Esophagus muscularis mucosa (tissue), 3 donors: ENCODE results near the gene PCSK7.

Source experiments
- CTCF ChIP-seq, 3 experiments: fragments of 200-600 bp in 2 of 3; fragments of 450-650 bp in 1 of 3; sonication (generic) in 2 of 3; IDR thresholded peaks; one replicate each; pipeline ENCODE4 v1.5.1; 2017 to 2019; ENCODE audit warnings: antibody characterized with exemption in 3 of 3, mild to moderate bottlenecking in 2 of 3, moderate library complexity in 1 of 3
- POLR2A ChIP-seq: fragments of 450-650 bp; IDR thresholded peaks from one replicate; pipeline ENCODE4 v1.6.1; 2017; ENCODE audit warnings: antibody characterized with exemption, moderate library complexity, mild to moderate bottlenecking, low read depth
- POLR2AphosphoS5 ChIP-seq, 2 donors: sonication (generic); formaldehyde crosslinking; IDR thresholded peaks; one replicate each; pipeline ENCODE4 v1.6.1; 2017; ENCODE audit warnings: antibody characterized with exemption in 2 of 2

DNA sequence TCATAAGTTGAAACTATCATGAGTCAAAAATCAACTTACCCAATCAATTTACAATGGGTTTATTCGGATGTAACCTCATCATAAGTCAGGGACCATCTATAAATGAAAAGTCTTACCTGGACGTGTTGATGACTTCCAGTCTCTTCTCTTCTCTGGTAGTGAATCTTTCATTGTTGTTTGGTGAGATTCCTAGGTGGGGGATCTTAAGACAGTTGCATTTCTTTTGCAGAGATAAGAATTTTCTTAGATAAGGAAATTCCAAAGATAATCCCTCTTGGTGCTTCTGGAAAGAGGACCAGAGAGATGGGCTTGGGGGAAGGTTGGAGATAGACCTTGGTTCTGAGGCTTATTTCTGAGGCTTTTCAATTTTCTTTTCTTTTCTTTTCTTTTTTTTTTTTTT is 38.0 kb upstream of the PCSK7 start:
- no peak for TF ChIP-seq POLR2A
- TF ChIP-seq CTCF (IDR thresholded peaks at IDR 0.05): no peak
- TF ChIP-seq POLR2AphosphoS5 (IDR thresholded peaks at IDR 0.05): no peak
